Peyer's patch (tissue), 4 donors: ENCODE results near the gene LRRC3C. TPM values are rescaled to one million over a fixed set of nuclear protein-coding genes. Genes with fewer than 3 reads are reported as not detected.

Source experiments
- DNase-seq, 3 donors: peaks; one replicate each; pipeline ENCODE4 v3.0.0-alpha.2; 2017 to 2019
- H3K27ac ChIP-seq, 4 donors: fragments of 200-600 bp; sonication (generic); one replicate each; pipeline ENCODE4 v1.5.1; 2016 to 2019
- H3K27me3 ChIP-seq, 2 donors: fragments of 200-600 bp; sonication (generic); one replicate each; pipeline ENCODE4 v1.5.1; 2019
- H3K36me3 ChIP-seq, 3 donors: fragments of 200-600 bp; sonication (generic); one replicate each; pipeline ENCODE4 v1.5.1; 2016 to 2019
- H3K4me1 ChIP-seq, 4 donors: fragments of 200-600 bp; sonication (generic); one replicate each; pipeline ENCODE4 v1.5.1; 2016 to 2019
- H3K4me3 ChIP-seq, 4 donors: fragments of 200-600 bp; sonication (generic); 1 replicate in 3 of 4; 2 replicates in 1 of 4; pipeline ENCODE4 v1.5.1; 2016 to 2019; ENCODE audit warnings: mild to moderate bottlenecking in 1 of 4
- H3K9me3 ChIP-seq, 4 donors: fragments of 200-600 bp; sonication (generic); one replicate each; pipeline ENCODE4 v1.5.1; 2016 to 2019; ENCODE audit warnings: mild to moderate bottlenecking in 1 of 4
- CTCF ChIP-seq, 6 experiments: fragments of 450-650 bp in 4 of 6; fragments of 200-600 bp in 2 of 6; sonication (generic) in 1 of 6; IDR thresholded peaks; one replicate each; pipeline ENCODE4 v1.5.1; 2017 to 2019; ENCODE audit warnings: antibody characterized with exemption in 6 of 6, mild to moderate bottlenecking in 3 of 6, moderate library complexity in 1 of 6
- POLR2A ChIP-seq, 2 donors: fragments of 450-650 bp; IDR thresholded peaks; one replicate each; pipeline ENCODE4 v1.5.1; 2017; ENCODE audit warnings: antibody characterized with exemption in 2 of 2, mild to moderate bottlenecking in 2 of 2, moderate library complexity in 2 of 2
- total RNA-seq, 4 donors: library from RNA; depleted of rRNA; stranded (reverse); fragments of >200 nt; gene quantifications; one replicate each; pipeline ENCODE4 v1.1.0, GENCODE V29; 2016

Gene LRRC3C
- total RNA-seq, 4 donors from 2014 or later, result not detected

GRCh38 chr17:39975801-39976200, 48.3 kb downstream of the LRRC3C start:
- no peak for DNase-seq
- no peaks in the 10 kb centered on the region for H3K27me3 ChIP-seq
- H3K4me3 ChIP-seq, result no peak overlapping the region
- H3K9me3 ChIP-seq, result no peaks in the 10 kb centered on the region
- H3K4me1 ChIP-seq, result no peaks in the 10 kb centered on the region
- TF ChIP-seq POLR2A (IDR thresholded peaks at IDR 0.05) (no peak), CTCF (IDR thresholded peaks at IDR 0.05) (no peak)
- H3K36me3 ChIP-seq, result no peaks in the 10 kb centered on the region
- no peak overlapping the region for H3K27ac ChIP-seq

- no peak overlapping the region for H3K4me3 ChIP-seq
- DNase-seq, result no peak
- H3K4me1 ChIP-seq, result peaks cover 0 to 17% (median 6%) of the 10 kb centered on the region in 4 donors
- no peaks in the 10 kb centered on the region for H3K27me3 ChIP-seq
- no peaks in the 10 kb centered on the region for H3K9me3 ChIP-seq
- peak overlapping the region in 1 of 4 donors; percentile 95 for H3K27ac ChIP-seq
- TF ChIP-seq POLR2A (IDR thresholded peaks at IDR 0.05) (no peak), CTCF (IDR thresholded peaks at IDR 0.05) (no peak)
- H3K36me3 ChIP-seq, result peaks cover 0 to 2% (median 0%) of the 10 kb centered on the region in 3 donors
Measured at GRCh38 chr17:39979016-39979670, 51.6 kb downstream of the LRRC3C start.

- DNase-seq, result peak in 2 of 3 donors; percentile 55
- Histone ChIP-seq H3K27me3 (no peaks in the 10 kb centered on the region), H3K36me3 (peaks cover 0 to 10% (median 0%) of the 10 kb centered on the region in 3 donors), H3K27ac (peak overlapping the region; percentile 76 to 95 (median 90)), H3K4me3 (peak overlapping the region; percentile 66 to 95 (median 82)), H3K9me3 (no peaks in the 10 kb centered on the region), H3K4me1 (peaks cover 0 to 17% (median 6%) of the 10 kb centered on the region in 4 donors)
- no peak for TF ChIP-seq CTCF (IDR thresholded peaks at IDR 0.05)
- no peak for TF ChIP-seq POLR2A (IDR thresholded peaks at IDR 0.05)
Measured at GRCh38 chr17:39979893-39980350, 52.4 kb downstream of the LRRC3C start.

GRCh38 chr17:39980351-39981206, 53.0 kb downstream of the LRRC3C start, which contains the start of gene PSMD3:
Gene PSMD3, plus strand, starts transcription at chr17:39980807. Its CDS starts 164 bp downstream, at chr17:39980971.
- H3K36me3 ChIP-seq, result peaks cover 0 to 16% (median 0%) of the 10 kb centered on the region in 3 donors
- H3K9me3 ChIP-seq, result no peaks in the 10 kb centered on the region

More at GRCh38 chr17:39980351-39981206, 53.0 kb downstream of the LRRC3C start, which contains the start of gene PSMD3:
- TF ChIP-seq POLR2A (IDR thresholded peaks at IDR 0.05) (peak; percentile 82 to 90), CTCF (IDR thresholded peaks at IDR 0.05) (peak; percentile 73 to 98 (median 88))
- Histone ChIP-seq H3K27me3 (no peaks in the 10 kb centered on the region), H3K4me1 (peaks cover 0 to 17% (median 6%) of the 10 kb centered on the region in 4 donors), H3K4me3 (peak within 1 kb of the TSS; percentile 73 to 95 (median 88)), H3K27ac (peak within 1 kb of the TSS; percentile 87 to 95 (median 92))
- DNase-seq, result peak; percentile 98 to 100 (median 98)
